Stimulated activated CD4-positive, alpha-beta T cell treated with anti-CD3 and anti-CD28 coated beads, Interleukin-4, amount 100 ng/mL, for 4 hours (primary cell): Measurements from ENCODE around the gene MPC1.

ENCODE experiments used
- DNase-seq, 2 experiments: peaks; one replicate each; pipeline ENCODE4 v3.0.0-alpha.2; 2020

MPC1 gene

GRCh38 chr6:166343150-166343487 is 39.6 kb downstream of the MPC1 start:
- DNase-seq, result no peak

DNA sequence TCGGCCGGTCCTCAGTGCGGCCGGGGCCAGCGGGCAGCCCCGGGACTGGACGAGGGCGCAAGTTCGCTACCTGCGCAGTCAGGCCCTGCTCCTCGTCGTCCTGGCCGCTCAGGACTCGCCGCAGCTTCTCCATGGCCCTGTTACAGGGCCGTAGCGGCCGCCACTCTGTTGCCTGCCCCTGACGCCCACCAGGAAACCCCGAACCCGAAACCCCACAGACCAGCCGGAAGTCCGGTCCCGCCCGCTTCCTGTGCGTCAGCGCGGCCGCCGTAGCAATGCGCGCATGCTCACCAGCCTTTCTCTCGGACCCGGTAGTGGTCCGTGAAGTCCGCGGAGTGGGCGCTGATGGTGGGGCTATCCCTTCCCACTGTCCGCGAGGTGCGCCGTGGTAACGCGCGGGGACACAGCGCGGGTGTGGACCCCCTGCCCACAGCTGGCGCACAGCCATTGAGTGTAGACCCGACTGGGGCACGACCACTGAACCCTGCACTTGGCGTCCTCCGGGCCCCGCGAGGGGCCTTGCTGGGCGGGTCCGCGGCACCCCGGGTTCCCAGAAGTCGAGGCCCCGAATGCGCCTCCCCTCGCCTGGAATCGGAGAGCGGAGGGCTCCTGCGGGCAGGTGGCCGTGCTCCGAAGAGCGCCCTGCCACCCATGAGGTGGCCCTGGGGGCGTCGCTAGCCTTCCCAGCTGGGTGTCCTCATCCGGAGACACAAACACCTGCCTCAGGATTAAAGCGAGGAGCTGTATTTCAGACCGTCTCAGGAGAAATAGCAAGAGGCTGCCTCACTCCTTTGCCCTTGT is 40.2 kb downstream of the MPC1 start, which contains the start of gene SFT2D1:
SFT2D1 (minus strand) TSS at position 197 of the 801 bp plus-strand sequence; CDS start at position 133, 64 bp downstream.
- peak; percentile 74 to 77 for DNase-seq

GRCh38 chr6:166341977-166342348 is 40.8 kb downstream of the MPC1 start:
- DNase-seq, result peak in 1 of 2 experiments; percentile 10

- no peak for DNase-seq
Measured at GRCh38 chr6:166341464-166341863, 41.3 kb downstream of the MPC1 start.

DNA sequence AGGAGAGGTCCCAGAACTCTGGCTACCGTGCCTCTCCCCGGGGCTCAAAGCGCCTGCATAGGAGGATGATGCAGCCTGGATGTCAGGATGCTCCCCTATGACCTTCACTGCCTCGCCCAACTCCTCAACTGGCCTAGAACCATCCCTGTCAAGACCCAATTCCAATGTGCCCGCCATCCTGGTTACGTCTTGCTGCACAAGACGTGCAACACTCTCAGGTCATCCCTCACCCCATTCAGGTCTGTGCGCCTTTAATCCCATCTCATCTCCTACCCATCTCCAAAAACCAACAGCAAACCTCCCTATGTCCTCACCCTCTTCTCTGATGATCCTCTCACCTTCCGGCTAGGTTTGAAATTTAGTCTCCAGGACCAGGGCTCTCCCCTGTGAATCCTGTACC is 43.9 kb downstream of the MPC1 start:
- DNase-seq, result no peak

- no peak for DNase-seq
Measured at GRCh38 chr6:166336847-166337246, 45.9 kb downstream of the MPC1 start.

GRCh38 chr6:166335378-166336302 is 47.1 kb downstream of the MPC1 start:
- no peak for DNase-seq

DNA sequence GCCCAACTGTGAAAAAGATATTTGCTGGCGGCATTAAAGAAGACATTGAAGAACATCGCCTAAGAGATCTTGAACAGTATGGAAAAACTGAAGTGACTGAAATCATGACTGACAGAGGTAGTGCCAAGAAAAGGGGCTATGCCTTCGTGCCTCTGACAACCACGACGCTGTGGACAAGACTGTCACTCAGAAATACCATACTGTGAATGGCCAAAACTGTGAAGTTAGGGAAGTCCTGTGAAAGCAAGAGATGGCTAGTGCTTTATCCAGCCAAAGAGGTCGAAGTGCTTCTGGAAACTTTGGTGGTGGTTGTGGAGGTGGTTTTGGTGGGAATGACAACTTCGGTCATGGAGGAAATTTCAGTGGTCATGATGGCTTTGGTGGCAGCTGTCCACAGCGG is 47.9 kb downstream of the MPC1 start:
- no peak for DNase-seq

DNA sequence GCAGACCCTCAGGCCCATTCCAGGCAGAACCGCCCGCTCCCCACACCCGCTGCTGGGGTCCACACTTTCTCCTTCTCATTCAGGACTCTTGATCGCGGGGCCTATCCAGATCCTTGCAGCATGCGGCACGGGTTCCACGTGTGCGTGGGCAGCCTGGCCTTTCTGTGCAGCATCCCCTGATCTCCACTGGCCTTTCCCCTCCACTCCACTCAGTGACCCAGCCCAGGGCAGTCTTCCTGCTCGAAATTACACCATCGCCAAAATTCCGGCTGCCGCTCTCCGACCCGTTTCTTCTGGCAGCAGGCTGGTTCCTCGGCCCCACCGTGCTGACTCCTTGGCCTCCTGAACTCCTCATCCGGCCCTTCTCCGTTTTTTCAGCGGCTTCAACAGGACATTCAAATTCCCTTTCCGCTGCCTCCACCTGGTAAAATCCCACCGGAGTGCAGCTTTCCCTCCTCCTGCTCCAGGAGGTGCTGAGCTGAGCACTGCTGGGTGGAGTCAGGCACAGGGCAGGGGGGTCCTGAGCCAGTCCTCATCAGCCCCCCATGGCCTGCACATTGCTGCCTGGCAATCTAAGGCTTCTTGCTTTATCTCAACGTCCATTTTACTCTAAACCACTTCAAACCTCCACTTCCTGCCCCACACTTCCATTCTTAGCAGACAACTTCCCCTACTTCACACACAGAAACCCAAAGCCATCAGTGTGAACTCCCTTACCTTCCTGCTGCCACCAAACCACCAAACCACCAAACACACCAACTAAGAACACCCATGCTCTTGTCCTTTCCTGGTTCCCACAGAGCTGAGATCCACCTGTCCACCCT is 49.4 kb downstream of the MPC1 start:
- no peak for DNase-seq

GRCh38 chr6:166331503-166332415 is 51.0 kb downstream of the MPC1 start:
- DNase-seq, result no peak

DNA sequence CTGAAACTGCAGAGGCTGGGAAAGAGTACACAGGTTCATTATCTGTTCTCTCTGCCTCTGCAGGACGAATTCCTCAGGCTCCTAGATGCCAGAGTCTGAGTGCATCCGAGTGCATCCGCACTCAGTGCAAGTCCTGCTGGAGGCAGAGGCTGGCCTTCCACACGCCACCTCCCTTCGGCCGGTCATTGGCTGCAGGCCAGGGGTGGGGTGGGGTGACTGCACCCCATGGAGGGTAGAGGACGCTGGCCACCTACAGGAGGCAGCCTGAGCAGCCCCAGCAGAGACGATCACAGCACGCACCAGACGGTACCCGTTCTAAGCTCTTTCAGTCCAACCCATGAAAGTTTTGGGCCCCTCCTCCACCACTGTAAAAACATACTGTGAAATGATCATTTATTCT is 52.1 kb downstream of the MPC1 start:
- no peak for DNase-seq

DNA sequence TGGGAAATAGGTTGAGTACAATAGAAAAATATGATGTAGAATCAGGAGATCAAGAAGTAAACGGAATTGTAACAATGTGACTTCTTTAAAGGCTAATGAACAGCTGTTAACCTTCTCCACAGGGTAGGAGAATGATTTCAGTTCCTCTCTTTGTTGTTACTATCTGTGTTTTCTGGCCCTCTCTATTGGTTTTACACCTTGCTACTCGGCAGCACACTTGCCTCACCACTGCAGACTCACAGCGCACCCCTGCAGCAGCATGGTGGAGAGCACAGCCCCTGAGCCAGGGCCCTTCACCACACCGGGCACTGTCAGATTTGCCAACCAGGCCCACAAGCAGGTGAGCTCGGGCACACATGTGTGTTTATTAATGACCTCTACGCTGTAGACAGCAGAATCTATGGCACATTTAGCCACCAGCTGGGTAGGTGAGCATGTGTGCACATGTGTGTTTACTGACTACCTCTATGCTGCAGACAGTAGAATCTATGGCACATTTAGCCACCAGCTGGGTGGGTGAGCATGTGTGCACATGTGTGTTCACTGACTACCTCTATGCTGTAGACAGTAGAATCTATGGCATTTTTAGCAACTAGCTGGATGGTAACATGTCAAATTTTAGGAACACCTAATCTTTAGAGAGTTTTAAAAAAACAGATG is 57.2 kb downstream of the MPC1 start:
- DNase-seq, result no peak

DNA sequence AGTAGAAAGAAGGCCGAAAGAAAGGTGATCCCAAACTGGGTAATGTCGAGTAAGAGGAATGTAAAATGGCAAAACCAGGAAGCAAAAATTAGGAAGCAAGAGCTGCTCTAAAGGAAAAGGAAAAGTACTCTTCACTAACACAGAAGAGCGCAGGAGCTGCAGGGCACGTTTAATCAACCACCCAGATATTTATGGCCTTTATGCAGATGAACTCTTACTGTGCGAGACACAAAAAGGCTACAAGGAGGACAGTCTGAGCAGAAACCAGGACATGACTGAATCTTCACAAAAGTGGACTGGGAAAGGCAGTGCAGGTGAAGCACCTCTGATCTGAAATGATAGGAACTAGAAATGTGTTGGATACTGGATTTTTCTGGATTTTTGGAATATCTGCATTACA is 59.3 kb downstream of the MPC1 start:
- DNase-seq, result no peak

GRCh38 chr6:166318649-166319600 is 63.8 kb downstream of the MPC1 start:
- no peak for DNase-seq

DNA sequence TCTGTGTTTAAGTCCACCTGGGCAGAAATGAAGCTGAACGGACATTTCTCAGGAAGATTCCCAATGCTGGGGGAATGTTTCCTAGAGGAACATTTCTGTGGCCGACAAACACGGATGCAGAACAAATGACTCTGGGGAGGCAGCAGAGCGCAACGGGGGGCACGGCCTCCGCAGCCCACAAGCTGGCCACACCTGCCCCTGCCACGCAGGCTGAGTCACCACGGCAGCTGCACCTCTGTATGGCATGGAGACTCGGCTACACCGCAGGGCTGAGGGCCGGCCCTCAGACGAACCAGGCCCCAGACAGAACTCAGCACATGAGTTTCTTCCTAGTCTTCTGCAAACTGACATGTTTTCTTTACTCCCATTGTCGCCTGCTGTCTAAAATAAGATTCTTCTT is 64.5 kb downstream of the MPC1 start:
- DNase-seq, result no peak

DNA sequence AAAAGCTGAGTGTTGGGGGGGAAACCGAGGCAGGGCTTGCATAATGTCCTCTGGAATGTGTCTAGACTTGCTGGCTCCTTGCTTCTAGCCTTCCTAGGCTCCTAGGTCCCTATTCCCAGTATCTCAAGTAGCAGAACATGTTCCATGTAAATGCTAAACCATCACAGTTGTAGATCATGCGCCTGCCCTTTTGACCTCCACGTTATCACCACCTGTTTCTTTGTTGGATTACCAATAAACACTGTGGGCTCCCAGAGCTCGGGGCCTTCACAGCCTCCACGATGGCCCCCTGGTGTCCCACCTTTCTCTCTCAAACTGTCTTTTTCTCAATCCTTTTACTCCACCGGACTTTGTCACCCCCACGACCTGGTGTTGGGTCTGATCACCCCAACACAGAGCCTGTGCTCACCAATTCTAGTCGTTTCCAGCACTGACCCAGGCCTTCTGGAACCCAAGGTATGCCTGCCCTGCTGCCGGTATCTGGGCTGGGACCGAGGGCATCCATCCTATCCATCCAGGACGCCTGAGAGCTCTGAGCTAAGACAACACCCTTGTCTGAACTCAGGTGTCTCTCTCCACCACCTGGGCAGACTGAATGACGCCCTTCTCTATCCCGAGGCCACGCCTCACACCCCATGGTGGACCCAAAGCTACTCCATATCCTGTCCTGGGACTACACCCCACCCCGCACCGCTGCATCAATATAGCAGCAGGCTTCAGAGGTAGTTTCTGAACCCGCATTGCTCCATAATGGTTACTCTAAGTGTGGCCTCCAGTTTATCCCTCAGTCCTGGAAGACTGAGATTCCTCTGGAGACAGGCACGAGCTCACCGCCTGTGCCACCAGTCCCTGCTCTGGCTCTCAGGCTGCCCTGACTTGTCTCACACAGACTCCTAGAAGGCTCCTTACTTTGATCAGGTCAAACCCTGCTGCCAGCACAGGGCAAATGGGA is 65.2 kb downstream of the MPC1 start:
- no peak for DNase-seq

- no peak for DNase-seq
Measured at GRCh38 chr6:166315436-166315835, 67.3 kb downstream of the MPC1 start.
